ENCODE measurements around the gene SH3BP2.

Gene SH3BP2

DNA sequence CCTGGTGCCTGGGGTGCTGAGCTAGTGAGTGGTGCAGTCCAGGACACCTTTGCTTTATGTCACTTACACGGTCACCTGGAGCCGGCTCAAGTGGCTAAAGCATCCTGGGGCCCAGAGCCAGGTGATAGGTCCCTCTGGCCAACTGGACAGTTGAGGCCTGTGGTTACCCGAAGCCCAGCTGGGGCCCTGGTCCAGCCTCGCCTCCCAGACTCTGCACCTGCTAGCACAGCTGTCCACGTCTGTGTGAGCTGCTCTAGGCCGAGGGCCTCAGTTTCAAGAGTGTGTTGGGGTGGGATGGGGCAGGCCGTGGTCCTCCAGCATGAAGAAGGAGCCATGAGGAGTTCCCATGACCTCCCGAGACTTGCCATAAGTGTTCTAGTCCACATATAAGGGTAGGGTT, 43.1 kb downstream of the SH3BP2 start:
- TF ChIP-seq, protein P1, sequence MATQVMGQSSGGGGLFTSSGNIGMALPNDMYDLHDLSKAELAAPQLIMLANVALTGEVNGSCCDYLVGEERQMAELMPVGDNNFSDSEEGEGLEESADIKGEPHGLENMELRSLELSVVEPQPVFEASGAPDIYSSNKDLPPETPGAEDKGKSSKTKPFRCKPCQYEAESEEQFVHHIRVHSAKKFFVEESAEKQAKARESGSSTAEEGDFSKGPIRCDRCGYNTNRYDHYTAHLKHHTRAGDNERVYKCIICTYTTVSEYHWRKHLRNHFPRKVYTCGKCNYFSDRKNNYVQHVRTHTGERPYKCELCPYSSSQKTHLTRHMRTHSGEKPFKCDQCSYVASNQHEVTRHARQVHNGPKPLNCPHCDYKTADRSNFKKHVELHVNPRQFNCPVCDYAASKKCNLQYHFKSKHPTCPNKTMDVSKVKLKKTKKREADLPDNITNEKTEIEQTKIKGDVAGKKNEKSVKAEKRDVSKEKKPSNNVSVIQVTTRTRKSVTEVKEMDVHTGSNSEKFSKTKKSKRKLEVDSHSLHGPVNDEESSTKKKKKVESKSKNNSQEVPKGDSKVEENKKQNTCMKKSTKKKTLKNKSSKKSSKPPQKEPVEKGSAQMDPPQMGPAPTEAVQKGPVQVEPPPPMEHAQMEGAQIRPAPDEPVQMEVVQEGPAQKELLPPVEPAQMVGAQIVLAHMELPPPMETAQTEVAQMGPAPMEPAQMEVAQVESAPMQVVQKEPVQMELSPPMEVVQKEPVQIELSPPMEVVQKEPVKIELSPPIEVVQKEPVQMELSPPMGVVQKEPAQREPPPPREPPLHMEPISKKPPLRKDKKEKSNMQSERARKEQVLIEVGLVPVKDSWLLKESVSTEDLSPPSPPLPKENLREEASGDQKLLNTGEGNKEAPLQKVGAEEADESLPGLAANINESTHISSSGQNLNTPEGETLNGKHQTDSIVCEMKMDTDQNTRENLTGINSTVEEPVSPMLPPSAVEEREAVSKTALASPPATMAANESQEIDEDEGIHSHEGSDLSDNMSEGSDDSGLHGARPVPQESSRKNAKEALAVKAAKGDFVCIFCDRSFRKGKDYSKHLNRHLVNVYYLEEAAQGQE (IDR thresholded peaks at IDR 0.05; ENCODE audit: insufficient read depth in 1 of 2, low read depth in 2 of 2, low read length in 2 of 2): no peak

DNA sequence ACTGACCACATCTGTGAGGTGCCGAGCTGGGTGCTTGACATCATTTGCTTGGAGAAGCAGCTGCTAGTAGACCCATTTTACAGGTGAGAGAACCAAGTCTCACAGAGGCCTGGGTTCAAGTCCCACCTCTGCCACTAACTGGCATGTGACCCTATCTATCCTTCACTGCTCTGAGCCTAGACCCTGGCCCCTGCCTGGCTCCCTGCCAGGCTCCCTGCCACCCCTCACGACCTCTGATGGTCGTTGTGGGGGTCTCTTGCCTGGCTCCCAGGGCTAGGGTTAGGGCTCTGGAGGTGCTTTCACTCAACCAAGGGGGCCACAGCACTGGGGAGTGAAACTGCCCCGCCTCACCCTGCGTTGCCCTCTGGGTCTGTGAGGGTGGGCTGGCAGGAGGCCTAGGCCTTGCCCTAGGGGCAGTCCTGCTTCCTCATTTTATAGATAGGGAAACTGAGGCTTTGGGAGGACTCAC, 43.5 kb downstream of the SH3BP2 start:
- TF ChIP-seq SIN3A (IDR thresholded peaks at IDR 0.05; ENCODE audit: borderline replicate concordance, insufficient read depth, low read length) (no peak), FOXP2 (optimal IDR thresholded peaks at IDR 0.05; ENCODE audit: borderline replicate concordance, extremely low read depth, extremely low read length, insufficient read depth) (no peak), POLR2AphosphoS5 (IDR thresholded peaks at IDR 0.05; ENCODE audit: low read depth, low read length) (no peak), TAF1 (IDR thresholded peaks at IDR 0.05; ENCODE audit: borderline replicate concordance, insufficient read depth, low read length) (no peak)
- TF ChIP-seq, protein P1 (IDR thresholded peaks at IDR 0.05; ENCODE audit: insufficient read depth in 1 of 2, low read depth in 2 of 2, low read length in 2 of 2): no peak

DNA sequence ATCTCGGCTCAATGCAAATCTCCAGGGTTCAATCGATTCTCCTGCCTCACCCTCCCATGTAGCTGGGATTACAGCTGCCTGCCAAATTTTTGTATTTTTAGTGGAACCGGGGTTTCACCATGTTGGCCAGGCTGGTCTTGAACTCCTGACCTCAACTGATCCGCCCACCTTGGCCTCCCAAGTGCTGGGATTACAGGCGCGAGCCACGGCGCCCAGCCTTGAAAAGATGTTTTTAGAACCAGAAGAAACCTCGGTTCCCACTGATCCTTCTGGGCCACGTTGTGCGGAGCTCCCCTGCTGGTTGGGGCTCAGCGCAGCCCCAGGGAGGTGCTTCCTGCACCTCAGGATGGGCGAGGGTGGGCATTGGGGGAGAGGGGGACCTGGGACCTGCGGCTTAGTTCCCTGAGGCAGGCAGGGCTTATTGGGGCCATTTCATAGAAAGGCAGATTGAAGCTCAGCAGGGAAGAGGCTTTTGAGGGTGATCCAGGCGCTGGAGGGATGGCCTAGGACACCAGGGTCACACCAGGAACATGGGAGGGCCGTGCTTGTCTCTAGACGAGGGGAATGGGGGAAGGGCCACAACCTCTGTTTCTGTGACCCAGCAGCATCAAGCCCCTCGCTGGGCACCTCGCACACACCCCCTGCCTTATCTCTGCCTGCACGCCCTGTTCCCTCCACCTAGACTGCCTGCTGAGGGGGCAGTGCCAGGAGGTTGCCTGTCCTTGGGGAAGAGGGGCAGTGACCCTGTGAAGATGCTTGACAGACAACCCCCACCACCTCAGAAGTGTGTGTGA, 44.4 kb downstream of the SH3BP2 start:
- TF ChIP-seq POLR2AphosphoS5 (IDR thresholded peaks at IDR 0.05; ENCODE audit: low read depth, low read length) (peak; percentile 10; the same call in 1 of the 2 replicates), SIN3A (IDR thresholded peaks at IDR 0.05; ENCODE audit: borderline replicate concordance, insufficient read depth, low read length) (no peak), TAF1 (IDR thresholded peaks at IDR 0.05; ENCODE audit: borderline replicate concordance, insufficient read depth, low read length) (no peak), FOXP2 (optimal IDR thresholded peaks at IDR 0.05; ENCODE audit: borderline replicate concordance, extremely low read depth, extremely low read length, insufficient read depth) (no peak)
- TF ChIP-seq, protein P1 (IDR thresholded peaks at IDR 0.05; ENCODE audit: insufficient read depth in 1 of 2, low read depth in 2 of 2, low read length in 2 of 2): no peak

DNA sequence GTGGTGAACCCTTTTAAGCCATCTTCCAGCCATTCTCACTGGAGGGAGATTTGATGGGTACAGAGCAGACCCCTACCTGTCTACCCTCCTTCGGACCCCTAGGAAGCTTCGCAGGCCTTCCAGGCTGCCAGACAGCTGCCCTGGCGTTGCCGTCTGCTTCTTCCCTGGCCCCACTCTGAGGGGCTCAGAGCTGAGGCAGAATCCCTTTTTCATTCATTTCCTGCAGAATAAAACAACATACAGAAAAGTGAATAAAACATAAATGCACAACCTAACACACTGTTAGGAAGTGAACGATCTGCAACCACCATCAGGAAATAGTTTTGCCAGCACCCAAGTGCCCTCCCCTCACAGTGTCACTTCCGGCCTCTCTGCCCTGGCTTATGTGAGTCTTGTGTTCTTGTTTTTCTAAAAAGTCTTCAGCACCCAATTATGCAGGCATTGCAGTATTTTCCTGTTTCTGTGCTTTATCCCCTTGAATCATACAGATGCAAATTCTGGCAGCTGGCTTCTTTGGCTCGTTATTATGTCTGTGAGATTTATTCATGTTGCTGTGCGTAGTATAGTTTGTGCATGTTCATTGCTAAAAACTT, 45.1 kb downstream of the SH3BP2 start:
- TF ChIP-seq POLR2AphosphoS5 (IDR thresholded peaks at IDR 0.05; ENCODE audit: low read depth, low read length): 0 out of 2 replicates have a peak, but pooled peaks have one; percentile 14
- TF ChIP-seq, protein P1 (IDR thresholded peaks at IDR 0.05; ENCODE audit: insufficient read depth in 1 of 2, low read depth in 2 of 2, low read length in 2 of 2): no peak

DNA sequence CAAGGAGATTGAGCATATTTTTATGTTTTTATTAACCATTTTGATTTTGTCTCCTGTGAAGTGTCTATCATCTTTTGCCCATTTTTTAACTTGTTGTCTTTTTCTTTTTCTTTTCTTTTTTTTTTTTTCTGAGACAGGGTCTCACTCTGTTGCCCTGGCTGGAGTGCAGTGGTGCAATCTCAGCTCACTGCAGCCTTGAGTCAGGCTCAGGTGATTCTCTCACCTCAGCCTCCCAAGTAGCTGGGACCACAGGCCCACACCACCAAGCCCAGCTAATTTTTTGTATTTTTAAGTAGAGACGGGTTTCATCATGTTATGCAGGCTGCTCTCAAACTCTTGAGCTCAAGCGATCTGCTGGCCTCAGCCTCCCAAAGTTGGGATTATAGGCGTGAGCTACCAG, 46.2 kb downstream of the SH3BP2 start:
- no peak for TF ChIP-seq SIN3A (IDR thresholded peaks at IDR 0.05; ENCODE audit: borderline replicate concordance, insufficient read depth, low read length)
- no peak for TF ChIP-seq TAF1 (IDR thresholded peaks at IDR 0.05; ENCODE audit: borderline replicate concordance, insufficient read depth, low read length)
- no peak for TF ChIP-seq FOXP2 (optimal IDR thresholded peaks at IDR 0.05; ENCODE audit: borderline replicate concordance, extremely low read depth, extremely low read length, insufficient read depth)
- no peak for TF ChIP-seq POLR2AphosphoS5 (IDR thresholded peaks at IDR 0.05; ENCODE audit: low read depth, low read length)
- TF ChIP-seq, protein P1 (IDR thresholded peaks at IDR 0.05; ENCODE audit: insufficient read depth in 1 of 2, low read depth in 2 of 2, low read length in 2 of 2): no peak

Data from PFSK-1 (cell line).